ENCODE measurements around the gene HACL1. TPM values are rescaled to one million over a fixed set of nuclear protein-coding genes. Genes with fewer than 3 reads are reported as not detected.
"Not testable (repeated sequence)": the region's sequence is repeated elsewhere in the genome, so short reads cannot be mapped to it uniquely, and the experiment has no call there.

HACL1 gene
- total RNA-seq, 1 experiment from 2014 or later = 25.0 TPM

GRCh38 chr3:15532614-15533013 is 68.8 kb downstream of the HACL1 start:
- H3K4me3 ChIP-seq; H3K9me3 ChIP-seq (replicated peaks); DNase-seq; H3K36me3 ChIP-seq; H3K27ac ChIP-seq; H3K27me3 ChIP-seq; H3K4me1 ChIP-seq: not testable (repeated sequence)

GRCh38 chr3:15531346-15531745 is 70.0 kb downstream of the HACL1 start:
- DNase-seq = no peak
- no peaks in the 10 kb centered on the region for H3K4me1 ChIP-seq
- no peaks in the 10 kb centered on the region for H3K36me3 ChIP-seq
- H3K27me3 ChIP-seq = no peaks in the 10 kb centered on the region
- no peak overlapping the region for H3K4me3 ChIP-seq
- no peaks in the 10 kb centered on the region for H3K9me3 ChIP-seq (replicated peaks)
- no peak overlapping the region for H3K27ac ChIP-seq

GRCh38 chr3:15528854-15529537 is 72.4 kb downstream of the HACL1 start:
- H3K9me3 ChIP-seq (replicated peaks) = no peaks in the 10 kb centered on the region
- H3K4me3 ChIP-seq = no peak overlapping the region
- DNase-seq = no peak
- no peaks in the 10 kb centered on the region for H3K36me3 ChIP-seq
- no peak overlapping the region for H3K27ac ChIP-seq
- H3K27me3 ChIP-seq = no peaks in the 10 kb centered on the region
- no peaks in the 10 kb centered on the region for H3K4me1 ChIP-seq

GRCh38 chr3:15527031-15527459 is 74.3 kb downstream of the HACL1 start:
- no peaks in the 10 kb centered on the region for H3K27me3 ChIP-seq
- H3K9me3 ChIP-seq (replicated peaks) = no peaks in the 10 kb centered on the region
- H3K4me1 ChIP-seq = no peaks in the 10 kb centered on the region
- no peaks in the 10 kb centered on the region for H3K36me3 ChIP-seq
- no peak overlapping the region for H3K4me3 ChIP-seq
- DNase-seq = peak in 1 of 2 experiments; percentile 6
- H3K27ac ChIP-seq = no peak overlapping the region

- no peaks in the 10 kb centered on the region for H3K4me1 ChIP-seq
- no peak overlapping the region for H3K27ac ChIP-seq
- no peaks in the 10 kb centered on the region for H3K9me3 ChIP-seq (replicated peaks)
- no peak overlapping the region for H3K4me3 ChIP-seq
- no peaks in the 10 kb centered on the region for H3K27me3 ChIP-seq
- no peaks in the 10 kb centered on the region for H3K36me3 ChIP-seq
- DNase-seq = no peak
Measured at GRCh38 chr3:15525790-15526189, 75.6 kb downstream of the HACL1 start.

- H3K9me3 ChIP-seq (replicated peaks) = no peaks in the 10 kb centered on the region
- H3K27me3 ChIP-seq = no peaks in the 10 kb centered on the region
- no peak overlapping the region for H3K4me3 ChIP-seq
- H3K4me1 ChIP-seq = no peaks in the 10 kb centered on the region
- no peaks in the 10 kb centered on the region for H3K36me3 ChIP-seq
- no peak for DNase-seq
- no peak overlapping the region for H3K27ac ChIP-seq
Measured at GRCh38 chr3:15523660-15524417, 77.5 kb downstream of the HACL1 start.

GRCh38 chr3:15522016-15522415 is 79.4 kb downstream of the HACL1 start:
- Histone ChIP-seq H3K27me3 (no peaks in the 10 kb centered on the region), H3K4me1 (no peaks in the 10 kb centered on the region), H3K27ac (no peak overlapping the region), H3K36me3 (no peaks in the 10 kb centered on the region), H3K9me3 (replicated peaks) (no peaks in the 10 kb centered on the region), H3K4me3 (no peak overlapping the region)
- no peak for DNase-seq

- H3K4me3 ChIP-seq = no peak within 1 kb of the TSS
- no peaks in the 10 kb centered on the region for H3K9me3 ChIP-seq (replicated peaks)
- no peaks in the 10 kb centered on the region for H3K36me3 ChIP-seq
- no peak for DNase-seq
- no peak within 1 kb of the TSS for H3K27ac ChIP-seq
- no peaks in the 10 kb centered on the region for H3K27me3 ChIP-seq
- H3K4me1 ChIP-seq = no peaks in the 10 kb centered on the region
Measured at GRCh38 chr3:15521573-15521965, 79.8 kb downstream of the HACL1 start, which contains the start of gene COLQ. Gene COLQ (minus strand): TSS chr3:15521706. CDS start chr3:15521625, 81 bp downstream.

GRCh38 chr3:15520804-15521572 is 80.4 kb downstream of the HACL1 start:
- DNase-seq = no peak
- H3K27me3 ChIP-seq = no peaks in the 10 kb centered on the region

GRCh38 chr3:15520185-15520584 is 81.2 kb downstream of the HACL1 start:
- DNase-seq = no peak
- H3K9me3 ChIP-seq (replicated peaks) = no peaks in the 10 kb centered on the region
- H3K36me3 ChIP-seq = no peaks in the 10 kb centered on the region
- H3K4me1 ChIP-seq = no peaks in the 10 kb centered on the region
- no peaks in the 10 kb centered on the region for H3K27me3 ChIP-seq
- H3K4me3 ChIP-seq = no peak overlapping the region
- H3K27ac ChIP-seq = no peak overlapping the region

More at GRCh38 chr3:15520804-15521572, 80.4 kb downstream of the HACL1 start:
- Histone ChIP-seq H3K36me3 (no peaks in the 10 kb centered on the region), H3K4me1 (no peaks in the 10 kb centered on the region), H3K4me3 (no peak overlapping the region), H3K9me3 (replicated peaks) (no peaks in the 10 kb centered on the region), H3K27ac (no peak overlapping the region)

GRCh38 chr3:15519096-15519495 is 82.3 kb downstream of the HACL1 start:
- no peak overlapping the region for H3K27ac ChIP-seq
- H3K4me3 ChIP-seq = no peak overlapping the region
- no peaks in the 10 kb centered on the region for H3K27me3 ChIP-seq
- H3K4me1 ChIP-seq = no peaks in the 10 kb centered on the region
- H3K36me3 ChIP-seq = no peaks in the 10 kb centered on the region
- no peak for DNase-seq
- H3K9me3 ChIP-seq (replicated peaks) = no peaks in the 10 kb centered on the region

GRCh38 chr3:15514663-15515340 is 86.6 kb downstream of the HACL1 start:
- H3K27me3 ChIP-seq = no peaks in the 10 kb centered on the region
- peaks cover 2% of the 10 kb centered on the region; the same call in 1 of the 2 replicates for H3K4me1 ChIP-seq
- H3K4me3 ChIP-seq = no peak overlapping the region
- DNase-seq = no peak
- no peak overlapping the region for H3K27ac ChIP-seq
- H3K36me3 ChIP-seq = no peaks in the 10 kb centered on the region
- no peaks in the 10 kb centered on the region for H3K9me3 ChIP-seq (replicated peaks)

- no peaks in the 10 kb centered on the region for H3K27me3 ChIP-seq
- H3K4me3 ChIP-seq = no peak overlapping the region
- H3K36me3 ChIP-seq = no peaks in the 10 kb centered on the region
- peaks cover 2% of the 10 kb centered on the region; the same call in 1 of the 2 replicates for H3K4me1 ChIP-seq
- no peak overlapping the region for H3K27ac ChIP-seq
- H3K9me3 ChIP-seq (replicated peaks) = no peaks in the 10 kb centered on the region
- no peak for DNase-seq
Measured at GRCh38 chr3:15513810-15514662, 87.3 kb downstream of the HACL1 start.

- Histone ChIP-seq H3K27me3 (no peaks in the 10 kb centered on the region), H3K4me1 (peaks cover 2% of the 10 kb centered on the region; the same call in 1 of the 2 replicates), H3K4me3 (no peak overlapping the region), H3K36me3 (no peaks in the 10 kb centered on the region), H3K27ac (no peak overlapping the region), H3K9me3 (replicated peaks) (no peaks in the 10 kb centered on the region)
- DNase-seq = no peak
Measured at GRCh38 chr3:15513116-15513515, 88.3 kb downstream of the HACL1 start.
